Endothelial cell of umbilical vein (primary cell): ENCODE measurements around the gene SNN. TPM values are rescaled to one million over a fixed set of nuclear protein-coding genes. Genes with fewer than 3 reads are reported as not detected.

ENCODE experiments used
- BruUV-seq: library from RNA; stranded (reverse); fragments of 400-500 nt; replicated peaks from 2 replicates; lab custom pipeline; 2021; lab: Mats Ljungman, UMichigan
- CTCF ChIA-PET: fragments of 300-600, 350-600 bp; sonication (Branson Sonifier 250); formaldehyde crosslinking; loops from one replicate; lab custom pipeline; 2021; ENCODE audit warnings: antibody characterized with exemption, inconsistent platforms; lab: Charles Lee
- POLR2A ChIA-PET: fragments of 300-600, 350-600 bp; sonication (Branson Sonifier 250); formaldehyde crosslinking; loops from one replicate; lab custom pipeline; 2021; ENCODE audit warnings: antibody characterized with exemption, inconsistent platforms; lab: Charles Lee
- DNase-seq: peaks from one replicate; pipeline ENCODE4 v3.0.0-alpha.2; 2011; ENCODE audit warnings: low read depth, low spot score
- FAIRE-seq: peaks from 2 replicates; lab custom pipeline; 2011; peaks lifted over from hg19 to GRCh38; lab: Jason Lieb, UNC
- H2AFZ ChIP-seq: 2 replicates; pipeline ENCODE4 v1.6.0; 2012; ENCODE audit warnings: low read depth, low read length, control low read depth, inconsistent platforms
- H3K27ac ChIP-seq: 2 replicates; pipeline ENCODE4 v1.5.1; 2011; ENCODE audit warnings: low read depth, mild to moderate bottlenecking, control low read depth, low read length, moderate library complexity; ENCODE audit not compliant: insufficient read depth
- H3K27me3 ChIP-seq, 2 experiments: 2 replicates each; pipeline versions ENCODE4 v1.6.0 to v1.6.1; 2011; ENCODE audit warnings: low read length in 2 of 2, mixed read lengths in 1 of 2; ENCODE audit not compliant: control insufficient read depth in 2 of 2, insufficient read depth in 2 of 2
- H3K36me3 ChIP-seq, 2 experiments: 2 replicates in 1 of 2; 3 replicates in 1 of 2; pipeline ENCODE4 v1.5.1; 2011; ENCODE audit warnings: low read length in 2 of 2, mild to moderate bottlenecking in 1 of 2, moderate library complexity in 1 of 2; ENCODE audit not compliant: control insufficient read depth in 2 of 2, insufficient read depth in 2 of 2; ENCODE audit errors: extremely low read depth in 1 of 2
- H3K4me1 ChIP-seq: 3 replicates; pipeline ENCODE4 v1.5.1; 2011; ENCODE audit warnings: mild to moderate bottlenecking, low read length; ENCODE audit not compliant: control insufficient read depth, insufficient read depth; ENCODE audit errors: extremely low read depth
- H3K4me2 ChIP-seq: 2 replicates; pipeline ENCODE4 v1.6.1; 2011; ENCODE audit warnings: low read length, control low read depth, mixed read lengths; ENCODE audit not compliant: insufficient read depth
- H3K4me3 ChIP-seq, 3 experiments: fragments of 200-600 bp in 1 of 3; sonication (generic), shearing (Covaris generic) in 1 of 3; replicated peaks in 1 of 3; 2 replicates each; pipeline ENCODE4 v1.5.1; 2011 to 2016; ENCODE audit warnings: control low read depth in 3 of 3, low read length in 3 of 3, mild to moderate bottlenecking in 2 of 3, inconsistent platforms in 1 of 3, low read depth in 1 of 3, moderate library complexity in 1 of 3; ENCODE audit not compliant: insufficient read depth in 1 of 3
- H3K79me2 ChIP-seq: 2 replicates; pipeline ENCODE4 v1.6.0; 2012; ENCODE audit warnings: low read length, inconsistent platforms; ENCODE audit not compliant: control insufficient read depth, insufficient read depth
- H3K9ac ChIP-seq: replicated peaks from 2 replicates; pipeline ENCODE3; 2011; ENCODE audit warnings: low read length, control low read depth; ENCODE audit not compliant: insufficient read depth; ENCODE audit errors: extremely low read depth
- H3K9me1 ChIP-seq: replicated peaks from 3 replicates; pipeline ENCODE4 v1.6.0; 2011; ENCODE audit warnings: mild to moderate bottlenecking, low read length; ENCODE audit not compliant: control insufficient read depth, insufficient read depth; ENCODE audit errors: extremely low read depth
- H3K9me3 ChIP-seq: replicated peaks from 2 replicates; pipeline ENCODE4 v1.5.1; 2012; ENCODE audit warnings: low read length, inconsistent platforms; ENCODE audit not compliant: control insufficient read depth, insufficient read depth
- H4K20me1 ChIP-seq: replicated peaks from 2 replicates; pipeline ENCODE3; 2011; ENCODE audit warnings: mild to moderate bottlenecking, low read length; ENCODE audit not compliant: control insufficient read depth, insufficient read depth; ENCODE audit errors: extremely low read depth
- CTCF ChIP-seq, 2 donors: IDR thresholded peaks; 1 replicate in 1 of 2; 2 replicates in 1 of 2; pipeline ENCODE4 v1.5.1; 2011; ENCODE audit warnings: low read length in 2 of 2, mild to moderate bottlenecking in 2 of 2, moderate library complexity in 2 of 2, control low read depth in 1 of 2, inconsistent platforms in 1 of 2, low read depth in 1 of 2; ENCODE audit not compliant: insufficient read depth in 1 of 2; ENCODE audit errors: extremely low read depth in 1 of 2
- EZH2 ChIP-seq: IDR thresholded peaks from 2 replicates; pipeline ENCODE4 v1.6.1; 2012; ENCODE audit warnings: borderline replicate concordance, low read depth, mild to moderate bottlenecking, moderate library complexity, low read length, inconsistent platforms; ENCODE audit not compliant: severe bottlenecking
- FOS ChIP-seq: IDR thresholded peaks from 2 replicates; pipeline ENCODE4 v1.6.1; 2011; ENCODE audit warnings: mild to moderate bottlenecking, low read length, moderate library complexity, borderline replicate concordance; ENCODE audit not compliant: insufficient read depth
- GATA2 ChIP-seq: IDR thresholded peaks from 2 replicates; pipeline ENCODE4 v1.7.0; 2011; ENCODE audit warnings: low read depth, mild to moderate bottlenecking, moderate library complexity, mixed read lengths, low read length; ENCODE audit not compliant: insufficient read length, insufficient read depth
- JUN ChIP-seq: IDR thresholded peaks from 2 replicates; pipeline ENCODE4 v1.6.1; 2011; ENCODE audit warnings: borderline replicate concordance, low read depth; ENCODE audit not compliant: insufficient read length, insufficient read depth
- MYC ChIP-seq: IDR thresholded peaks from one replicate; pipeline ENCODE4 v1.6.1; 2011; ENCODE audit warnings: mild to moderate bottlenecking, low read depth, low read length
- POLR2AphosphoS5 ChIP-seq: IDR thresholded peaks from 2 replicates; pipeline ENCODE4 v1.6.1; 2012; ENCODE audit warnings: low read depth, mild to moderate bottlenecking, control low read depth, low read length, moderate library complexity; ENCODE audit not compliant: insufficient read depth
- dilution Hi-C: fragments of 300-500 bp; cut with MboI; formaldehyde crosslinking; loops from one replicate; pipeline ENCODE4 v1.15.0; 2019; ENCODE audit warnings: low sequenced_read_pairs; ENCODE audit not compliant: extremely low pct_ligation_motif_present
- intact Hi-C: fragments of 100-400 bp; cut with micrococcal nuclease; formaldehyde crosslinking; loops from one replicate; pipeline ENCODE4 v1.10.0; 2022
- polyA plus RNA-seq, 4 experiments: library from polyadenylated mRNA; depleted of rRNA in 3 of 4; stranded (reverse) in 3 of 4; unstranded in 1 of 4; fragments of >200 nt; gene quantifications; 2 replicates each; pipeline versions ENCODE4 v1.2.1 to v1.2.3, GENCODE V29; 2011 to 2012; ENCODE audit warnings: missing spikeins in 1 of 4
- total RNA-seq: library from RNA; stranded (reverse); gene quantifications from 2 replicates; pipeline ENCODE4 v1.2.3, GENCODE V29; 2021

SNN gene
- total and polyA plus RNA-seq, 2 donors (not counting 3 experiments of a cell fraction or from before 2014, with no cell fraction given), result 17.7 to 24.1 TPM

GRCh38 chr16:11707679-11708197 is 39.5 kb downstream of the SNN start:
- Histone ChIP-seq H3K27me3 (no peaks in the 10 kb centered on the region), H3K4me1 (no peaks in the 10 kb centered on the region), H2AFZ (no peak overlapping the region), H3K9me3 (no peaks in the 10 kb centered on the region), H3K9ac (no peak overlapping the region), H3K9me1 (no peaks in the 10 kb centered on the region), H3K79me2 (peaks cover 5% of the 10 kb centered on the region), H3K36me3 (peaks cover 0 to 12% of the 10 kb centered on the region in 2 experiments), H3K4me2 (no peak overlapping the region), H3K27ac (no peak overlapping the region), H4K20me1 (no peaks in the 10 kb centered on the region), H3K4me3 (no peak overlapping the region)
- POLR2A ChIA-PET, result no interaction called here
- TF ChIP-seq FOS, result no peak
- TF ChIP-seq MYC, result no peak
- no peak for TF ChIP-seq CTCF (IDR thresholded peaks at IDR 0.05; ENCODE audit: extremely low read depth in 1 of 2, insufficient read depth in 1 of 2, low read depth in 1 of 2, low read length in 2 of 2)
- no peak for TF ChIP-seq JUN
- no peak for TF ChIP-seq POLR2AphosphoS5
- no peak for TF ChIP-seq GATA2
- no peak for TF ChIP-seq EZH2
- intact Hi-C loops (no loop called here), dilution Hi-C loops (no loop called here)
- DNase-seq (no peak), FAIRE-seq (no peak)
- no TSS peak for BruUV-seq
- CTCF ChIA-PET, result interaction anchor here (0.8 to 1.6 kb wide), 4 partner anchors 10 to 360 kb away, joined by 3 to 4 read pairs (median 4); partner anchors contain the start of gene ZC3H7A
